GM04504 (cell line): ENCODE data around the gene ZNF284.
A peak's percentile ranks its signal among the peaks of the same experiment; 100 is the strongest.

Source experiments
- DNase-seq: peaks from one replicate; pipeline ENCODE4 v3.0.0-alpha.2; 2012; ENCODE audit warnings: low read depth

Gene ZNF284

GRCh38 chr19:44071824-44072542, at the start of gene ZNF284:
ZNF284 (plus strand) TSS chr19:44072159; CDS start chr19:44076390, 4,231 bp downstream.
- peak; percentile 64 for DNase-seq

- no peak for DNase-seq
These were observed 47.1 kb upstream of the ZNF284 start for GRCh38 chr19:44024900-44025216.

GRCh38 chr19:44025217-44025936, 46.6 kb upstream of the ZNF284 start, which contains the start of gene ZNF222:
ZNF222 (plus strand) TSS chr19:44025379; CDS start chr19:44025437, 58 bp downstream.
- peak; percentile 70 for DNase-seq

DNA sequence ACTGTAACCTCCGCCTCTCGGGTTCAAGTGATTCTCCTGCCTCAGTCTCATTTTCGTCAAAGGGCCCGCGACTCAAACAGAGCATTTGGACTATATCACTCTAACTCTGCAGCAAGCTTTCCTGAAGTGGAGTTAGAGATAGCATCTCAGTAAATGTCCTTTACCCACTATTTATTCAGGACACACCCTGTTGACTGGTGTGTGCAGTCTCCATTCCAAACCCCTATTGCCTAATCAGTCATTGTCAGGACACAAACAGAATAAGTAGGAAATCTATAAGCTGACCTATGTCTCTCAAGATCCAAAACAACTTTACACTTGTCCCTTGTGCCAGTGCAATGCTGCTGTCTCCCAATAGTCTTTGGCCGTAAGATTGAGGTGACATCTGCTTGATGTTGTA, 45.3 kb upstream of the ZNF284 start:
- DNase-seq = no peak

DNA sequence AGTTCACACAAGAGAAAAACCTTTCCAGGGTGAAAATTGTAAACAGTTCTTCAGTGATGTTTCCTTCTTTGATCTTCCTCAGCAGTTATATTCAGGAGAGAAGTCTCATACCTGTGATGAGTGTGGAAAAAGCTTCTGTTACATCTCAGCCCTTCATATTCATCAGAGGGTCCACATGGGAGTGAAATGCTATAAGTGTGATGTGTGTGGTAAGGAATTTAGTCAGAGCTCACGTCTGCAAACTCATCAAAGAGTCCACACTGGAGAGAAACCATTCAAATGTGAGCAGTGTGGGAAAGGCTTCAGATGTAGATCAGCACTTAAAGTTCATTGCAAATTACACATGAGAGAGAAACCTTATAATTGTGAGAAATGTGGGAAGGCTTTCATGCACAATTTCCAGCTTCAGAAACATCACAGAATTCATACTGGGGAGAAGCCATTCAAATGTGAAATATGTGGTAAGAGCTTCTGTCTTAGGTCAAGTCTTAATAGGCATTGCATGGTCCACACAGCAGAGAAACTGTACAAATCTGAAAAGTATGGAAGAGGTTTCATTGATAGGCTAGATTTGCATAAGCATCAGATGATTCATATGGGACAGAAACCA, 39.9 kb upstream of the ZNF284 start:
- no peak for DNase-seq

DNA sequence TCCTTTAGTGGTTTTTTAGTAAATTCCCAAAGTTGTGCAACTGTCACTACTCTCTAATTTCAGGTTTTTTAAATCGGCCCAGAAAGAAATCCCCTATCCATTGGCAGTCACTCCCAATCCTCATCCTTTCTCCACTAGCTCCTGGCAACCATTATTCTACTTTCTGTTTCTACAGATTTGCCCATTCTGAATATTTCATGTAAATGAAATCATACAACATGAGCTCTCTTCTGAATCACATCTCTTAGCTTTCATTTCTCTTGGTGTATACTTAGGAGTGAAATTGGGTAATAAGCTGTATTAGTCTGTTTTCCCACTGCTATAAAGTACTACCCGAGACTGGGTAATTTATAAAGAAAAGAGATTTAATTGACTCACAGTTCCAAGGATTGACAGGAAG, 29.8 kb upstream of the ZNF284 start:
- no peak for DNase-seq

DNA sequence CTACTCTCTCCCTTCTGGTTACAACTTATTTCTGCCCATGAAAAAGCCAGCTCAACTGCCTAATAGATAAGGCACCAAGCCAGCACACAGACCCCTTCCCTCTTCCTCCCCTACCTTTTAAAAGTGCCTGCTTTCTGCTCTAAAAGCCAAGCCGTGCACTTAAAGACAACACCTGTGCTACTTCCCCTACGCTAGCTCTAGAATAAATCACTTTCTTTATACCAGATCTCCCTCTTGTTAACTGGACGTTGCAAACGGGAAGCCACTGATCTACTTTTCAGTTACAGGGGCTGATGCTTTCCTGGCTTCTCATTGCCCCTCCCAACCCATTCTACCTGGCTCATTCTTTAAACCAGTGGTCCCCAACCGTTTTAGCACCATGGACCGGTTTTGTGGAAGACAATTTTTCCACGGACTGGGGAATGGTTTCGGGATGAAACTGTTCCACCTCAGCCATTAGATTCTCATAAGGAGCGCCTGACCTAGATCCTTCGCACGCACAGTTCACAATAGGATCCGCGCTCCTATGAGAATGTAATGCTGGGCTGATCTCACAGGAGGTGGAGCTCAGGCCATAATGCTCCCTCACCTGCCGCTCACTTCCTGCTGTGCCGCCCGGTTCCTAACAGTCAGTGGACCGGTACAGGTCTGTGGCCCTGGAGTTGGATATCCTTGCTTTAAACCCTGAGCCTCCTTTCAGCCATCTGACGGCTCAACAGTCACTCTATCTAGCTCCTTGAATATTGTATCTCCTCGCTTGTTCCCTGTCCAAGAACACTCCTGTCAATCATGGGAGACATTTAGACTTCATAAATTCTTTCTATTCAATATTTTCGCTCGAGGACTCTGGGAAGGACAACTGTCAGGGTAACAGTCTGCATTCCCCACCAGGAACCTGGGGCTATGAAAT, 21.0 kb upstream of the ZNF284 start:
- no peak for DNase-seq

- DNase-seq = peak; percentile 88
These were observed 20.1 kb upstream of the ZNF284 start, which contains the start of gene ZNF223 for GRCh38 chr19:44051650-44052402. ZNF223 (plus strand) TSS chr19:44052036; CDS start chr19:44055177, 3,141 bp downstream.

DNA sequence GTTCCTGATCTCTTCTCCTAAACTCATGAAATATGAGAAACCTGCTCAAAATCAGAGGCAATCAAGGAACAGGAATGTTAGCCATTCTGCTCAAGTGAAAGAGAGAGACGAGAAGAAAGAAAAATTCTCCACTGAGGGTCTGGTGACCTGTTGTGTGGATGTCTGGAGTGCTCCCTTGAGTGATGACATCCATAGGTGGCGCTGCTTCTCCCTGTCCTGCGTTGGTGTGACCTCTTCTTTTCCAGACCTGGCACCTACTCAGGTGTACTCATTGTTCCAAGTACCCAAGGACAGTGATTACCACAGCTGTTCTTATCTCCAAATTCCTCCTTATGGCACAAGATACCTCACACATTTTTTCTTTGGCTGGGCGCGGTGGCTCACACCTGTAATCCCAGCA, 16.1 kb upstream of the ZNF284 start:
- DNase-seq = no peak

DNA sequence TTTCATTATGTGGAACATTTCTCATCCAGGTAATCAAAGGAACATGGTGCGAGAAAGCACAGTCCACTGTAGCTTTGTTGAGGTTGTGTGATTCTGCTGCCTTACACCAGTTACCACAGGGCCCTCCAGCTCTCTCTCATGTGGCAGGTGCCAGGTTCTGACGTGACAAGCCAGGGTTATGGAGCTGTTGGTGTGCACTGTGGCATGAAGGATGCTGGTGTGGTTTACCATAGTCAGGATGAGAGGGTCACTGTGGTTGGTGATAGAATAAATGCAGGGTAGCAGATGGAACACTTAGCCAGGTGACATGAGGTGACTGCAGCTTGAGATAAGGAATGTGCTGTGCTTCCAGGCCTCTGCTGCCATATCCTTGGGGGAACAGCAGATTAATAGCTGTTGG, 12.7 kb upstream of the ZNF284 start:
- DNase-seq = no peak

DNA sequence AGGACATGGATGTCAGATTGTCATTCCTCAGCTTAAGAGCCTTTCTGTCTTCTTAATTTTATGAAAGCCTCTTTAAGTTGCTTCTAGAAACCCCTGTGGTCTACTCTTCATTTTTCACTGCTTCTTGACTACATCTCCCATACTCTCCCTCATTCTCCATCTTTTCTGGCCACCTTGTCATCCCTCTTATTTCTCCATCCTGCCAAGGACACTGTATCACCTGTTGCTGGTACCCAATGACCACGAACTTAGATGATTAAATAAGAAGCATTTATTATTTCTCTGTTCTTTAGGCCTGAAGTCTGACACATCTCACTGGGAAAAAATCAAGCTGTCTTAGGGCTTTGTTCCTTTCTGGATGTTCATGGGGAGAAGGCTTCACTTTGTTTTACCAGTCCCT, 10.9 kb upstream of the ZNF284 start:
- no peak for DNase-seq

GRCh38 chr19:44066305-44066704, 5.7 kb upstream of the ZNF284 start:
- DNase-seq = no peak

GRCh38 chr19:44069415-44069814, 2.5 kb upstream of the ZNF284 start:
- no peak for DNase-seq

- no peak for DNase-seq
These were observed 813 bp downstream of the ZNF284 start for GRCh38 chr19:44072543-44073401.

DNA sequence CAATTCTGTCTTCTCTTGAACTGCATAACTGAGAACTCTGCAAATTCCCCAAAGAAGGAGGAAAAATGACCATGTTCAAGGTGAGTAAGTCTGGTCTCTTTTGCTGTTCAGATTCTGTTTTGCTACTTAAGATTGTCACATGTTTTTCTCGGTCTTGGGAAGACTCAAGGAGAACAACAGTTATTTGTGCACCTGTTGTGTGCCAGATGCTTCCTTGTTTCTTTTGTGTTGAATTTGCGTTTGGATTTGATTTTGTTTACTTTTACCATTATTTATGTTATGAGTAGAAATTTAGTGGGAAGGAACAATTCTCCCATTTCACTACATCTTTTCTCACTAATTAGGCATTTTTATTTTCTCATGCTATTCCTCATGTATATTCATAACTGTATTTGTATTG, 4.4 kb downstream of the ZNF284 start:
- DNase-seq = no peak

- DNase-seq = no peak
These were observed 20.1 kb downstream of the ZNF284 start for GRCh38 chr19:44092108-44092507.

GRCh38 chr19:44093931-44094765, 22.2 kb downstream of the ZNF284 start, which contains the start of gene ZNF224:
ZNF224 (plus strand) TSS chr19:44094361; CDS start chr19:44097874, 3,513 bp downstream.
- DNase-seq = peak; percentile 82

DNA sequence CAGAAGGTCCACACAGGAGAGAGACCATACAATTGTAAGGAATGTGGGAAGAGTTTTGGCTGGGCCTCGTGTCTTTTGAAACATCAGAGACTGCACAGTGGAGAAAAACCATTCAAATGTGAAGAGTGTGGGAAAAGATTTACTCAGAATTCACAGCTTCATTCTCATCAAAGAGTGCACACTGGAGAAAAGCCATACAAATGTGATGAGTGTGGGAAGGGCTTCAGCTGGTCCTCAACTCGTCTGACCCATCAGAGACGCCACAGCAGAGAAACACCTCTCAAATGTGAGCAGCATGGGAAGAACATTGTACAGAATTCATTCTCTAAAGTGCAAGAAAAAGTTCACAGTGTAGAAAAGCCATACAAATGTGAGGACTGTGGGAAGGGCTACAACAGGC, 35.8 kb downstream of the ZNF284 start:
- no peak for DNase-seq

GRCh38 chr19:44109458-44109857, 37.5 kb downstream of the ZNF284 start:
- DNase-seq = no peak
